Stimulated activated naive CD8-positive, alpha-beta T cell treated with anti-CD3 and anti-CD28 coated beads, Interleukin-15, Interleukin-2, amounts not matched to agents 100 U/mL and 50 U/mL, for 24 hours (primary cell): Measurements from ENCODE around the gene TMEM255B.
"Not testable (repeated sequence)": the region's sequence is repeated elsewhere in the genome, so short reads cannot be mapped to it uniquely, and the experiment has no call there.

Experiments used
- ATAC-seq: fragments of 150-1000 bp; cut with Tn5 transposase; one replicate; pipeline ENCODE4 v1.10.0; 2021
- DNase-seq: peaks from one replicate; pipeline ENCODE4 v3.0.0; 2021

The TMEM255B gene

GRCh38 chr13:113749507-113749906 is 9.5 kb upstream of the TMEM255B start:
- DNase-seq (no peak), ATAC-seq (no peak)

GRCh38 chr13:113749967-113750366 is 9.1 kb upstream of the TMEM255B start:
- ATAC-seq (no peak), DNase-seq (no peak)

GRCh38 chr13:113750554-113751399 is 8.2 kb upstream of the TMEM255B start:
- DNase-seq, result no peak
- no peak for ATAC-seq

GRCh38 chr13:113751491-113751890 is 7.5 kb upstream of the TMEM255B start:
- DNase-seq, result no peak

GRCh38 chr13:113752211-113752986 is 6.6 kb upstream of the TMEM255B start:
- not testable (repeated sequence) for ATAC-seq, DNase-seq

More at GRCh38 chr13:113751491-113751890, 7.5 kb upstream of the TMEM255B start:
- no peak for ATAC-seq

GRCh38 chr13:113753171-113753570 is 5.9 kb upstream of the TMEM255B start:
- ATAC-seq (no peak), DNase-seq (no peak)

- no peak for DNase-seq
- ATAC-seq, result no peak
Observed at GRCh38 chr13:113754242-113754641, 4.8 kb upstream of the TMEM255B start.

GRCh38 chr13:113754691-113755090 is 4.3 kb upstream of the TMEM255B start:
- no peak for ATAC-seq
- DNase-seq, result no peak

GRCh38 chr13:113756441-113757097 is 2.5 kb upstream of the TMEM255B start:
- DNase-seq, result no peak

GRCh38 chr13:113759525-113760137 is 605 bp downstream of the TMEM255B start:
- no peak for DNase-seq
- no peak for ATAC-seq

More at GRCh38 chr13:113756441-113757097, 2.5 kb upstream of the TMEM255B start:
- no peak for ATAC-seq

- ATAC-seq, result no peak
- DNase-seq, result no peak
Observed at GRCh38 chr13:113761136-113761535, 2.1 kb downstream of the TMEM255B start.

- ATAC-seq (no peak), DNase-seq (no peak)
Observed at GRCh38 chr13:113762075-113762474, 3.0 kb downstream of the TMEM255B start.

- no peak for ATAC-seq
- DNase-seq, result no peak
Observed at GRCh38 chr13:113762538-113762937, 3.5 kb downstream of the TMEM255B start.

GRCh38 chr13:113763254-113763653 is 4.2 kb downstream of the TMEM255B start:
- ATAC-seq (no peak), DNase-seq (no peak)

GRCh38 chr13:113763961-113764792 is 5.2 kb downstream of the TMEM255B start:
- ATAC-seq (no peak), DNase-seq (no peak)

- ATAC-seq, result no peak
- DNase-seq, result no peak
Observed at GRCh38 chr13:113764793-113765563, 6.0 kb downstream of the TMEM255B start.

- DNase-seq (no peak), ATAC-seq (no peak)
Observed at GRCh38 chr13:113765564-113765910, 6.5 kb downstream of the TMEM255B start.

GRCh38 chr13:113766035-113766800 is 7.2 kb downstream of the TMEM255B start:
- ATAC-seq (no peak), DNase-seq (no peak)

GRCh38 chr13:113767366-113767765 is 8.3 kb downstream of the TMEM255B start:
- DNase-seq, result no peak
- ATAC-seq, result no peak
